Naive thymus-derived CD4-positive, alpha-beta T cell (primary cell): Measurements from ENCODE around the gene LIN37. TPM values are rescaled to one million over a fixed set of nuclear protein-coding genes. Genes with fewer than 3 reads are reported as not detected.

Experiments
- ATAC-seq: fragments of 150-1000 bp; cut with Tn5 transposase; 2 replicates; pipeline ENCODE4 v1.10.0; 2021; ENCODE audit warnings: mild to moderate bottlenecking, moderate library complexity
- CTCF ChIA-PET: fragments of 350-600 bp; sonication (Branson Sonifier 250); formaldehyde crosslinking; loops from one replicate; lab custom pipeline; 2021; ENCODE audit warnings: antibody characterized with exemption; lab: Charles Lee
- POLR2A ChIA-PET: fragments of 350-600 bp; sonication (Branson Sonifier 250); formaldehyde crosslinking; loops from one replicate; lab custom pipeline; 2021; ENCODE audit warnings: antibody characterized with exemption, inconsistent platforms; lab: Charles Lee
- DNase-seq, 9 donors: peaks; one replicate each; pipeline versions ENCODE4 v3.0.0 to v3.0.0-alpha.2; 2020 to 2022; ENCODE audit warnings: mixed read lengths in 1 of 9
- H3K27ac ChIP-seq: one replicate; pipeline ENCODE4 v1.7.0; 2013; ENCODE audit warnings: mild to moderate bottlenecking, low read depth, low read length, moderate library complexity
- H3K27me3 ChIP-seq, 2 donors: one replicate each; pipeline ENCODE4 v1.7.0; 2013; ENCODE audit warnings: low read length in 2 of 2, mild to moderate bottlenecking in 2 of 2, moderate library complexity in 2 of 2; ENCODE audit not compliant: control insufficient read depth in 2 of 2, insufficient read depth in 2 of 2
- H3K36me3 ChIP-seq, 3 experiments: 1 replicate in 2 of 3; 2 replicates in 1 of 3; pipeline ENCODE4 v1.7.0; 2013; ENCODE audit warnings: low read length in 3 of 3, mild to moderate bottlenecking in 3 of 3, moderate library complexity in 1 of 3; ENCODE audit not compliant: insufficient read depth in 3 of 3, control insufficient read depth in 2 of 3
- H3K4me1 ChIP-seq, 2 donors: one replicate each; pipeline ENCODE4 v1.7.0; 2013; ENCODE audit warnings: low read length in 2 of 2, mild to moderate bottlenecking in 2 of 2, moderate library complexity in 1 of 2; ENCODE audit not compliant: control insufficient read depth in 2 of 2, insufficient read depth in 2 of 2
- H3K4me3 ChIP-seq: 2 replicates; pipeline ENCODE4 v1.7.0; 2013; ENCODE audit warnings: mild to moderate bottlenecking, low read length
- H3K9me3 ChIP-seq, 3 experiments: 1 replicate in 2 of 3; 2 replicates in 1 of 3; pipeline ENCODE4 v1.7.0; 2013; ENCODE audit warnings: low read length in 3 of 3; ENCODE audit not compliant: control insufficient read depth in 2 of 3
- H3K27ac Mint-ChIP-seq, 9 donors: one replicate each; pipeline ENCODE4 v1.8.0; 2020 to 2022; ENCODE audit warnings: mixed read lengths in 9 of 9, mild to moderate bottlenecking in 8 of 9, moderate library complexity in 5 of 9, inconsistent platforms in 2 of 9
- H3K27me3 Mint-ChIP-seq, 5 donors: one replicate each; pipeline ENCODE4 v1.8.0; 2021 to 2022; ENCODE audit warnings: mixed read lengths in 5 of 5, mild to moderate bottlenecking in 1 of 5
- H3K36me3 Mint-ChIP-seq, 5 donors: one replicate each; pipeline ENCODE4 v1.8.0; 2020 to 2022; ENCODE audit warnings: mixed read lengths in 5 of 5, mild to moderate bottlenecking in 3 of 5, inconsistent platforms in 1 of 5
- H3K4me1 Mint-ChIP-seq, 7 donors: one replicate each; pipeline ENCODE4 v1.8.0; 2020 to 2022; ENCODE audit warnings: mixed read lengths in 7 of 7, mild to moderate bottlenecking in 3 of 7, inconsistent platforms in 1 of 7
- H3K4me3 Mint-ChIP-seq, 10 donors: one replicate each; pipeline ENCODE4 v1.8.0; 2020 to 2022; ENCODE audit warnings: mild to moderate bottlenecking in 10 of 10, mixed read lengths in 10 of 10, moderate library complexity in 6 of 10, inconsistent platforms in 2 of 10
- H3K9me3 Mint-ChIP-seq, 11 donors: one replicate each; pipeline ENCODE4 v1.8.0; 2020 to 2022; ENCODE audit warnings: mixed read lengths in 11 of 11, mild to moderate bottlenecking in 4 of 11, inconsistent platforms in 1 of 11, moderate library complexity in 1 of 11
- intact Hi-C, 2 donors: fragments of 100-400 bp; cut with micrococcal nuclease; formaldehyde crosslinking; loops; one replicate each; pipeline ENCODE4 v1.15.1; 2023
- polyA plus RNA-seq, 2 donors: library from polyadenylated mRNA; unstranded; fragments of 300-500 nt; fragmentation: Illumina TruSeq; gene quantifications; one replicate each; pipeline ENCODE4 v1.2.3, GENCODE V29; 2021
- total RNA-seq, 6 experiments: library from RNA in 5 of 6; stranded (reverse) in 5 of 6; gene quantifications; 1 replicate in 5 of 6; 2 replicates in 1 of 6; pipeline ENCODE4 v1.2.3 and lab custom pipeline; 2021 to 2026

The LIN37 gene
- total and polyA plus RNA-seq, 7 experiments from 2014 or later: 6.7 to 33.1 (median 18.9) TPM

DNA sequence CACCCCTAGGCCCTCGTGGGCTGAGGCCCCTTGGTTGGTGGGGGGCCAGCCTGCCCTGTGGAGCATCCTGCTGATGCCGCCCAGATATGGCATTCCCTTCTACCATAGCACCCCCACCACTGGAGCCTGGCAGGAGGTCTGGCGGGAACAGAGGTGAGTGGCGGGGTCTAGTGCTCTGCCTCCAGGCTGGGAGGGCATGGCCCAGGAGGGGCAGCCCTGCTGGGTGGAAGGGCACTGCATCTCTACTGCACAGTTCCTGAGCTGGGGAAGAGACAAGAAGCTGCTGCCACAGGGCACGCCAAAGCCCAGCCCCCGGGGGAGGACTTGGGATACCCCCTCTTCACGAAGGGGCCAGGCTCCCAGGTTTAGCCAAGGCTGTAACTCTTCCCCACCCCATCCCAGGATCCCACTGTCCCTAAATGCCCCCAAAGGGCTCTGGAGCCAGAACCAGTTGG, 33.0 kb upstream of the LIN37 start:
- H3K27me3 Mint-ChIP-seq: no peaks in the 10 kb centered on the region
- no peak overlapping the region for H3K4me3 ChIP-seq
- peaks cover 0 to 15% (median 3%) of the 10 kb centered on the region in 5 donors for H3K36me3 Mint-ChIP-seq
- H3K27ac ChIP-seq: no peak overlapping the region
- DNase-seq (no peak), ATAC-seq (no peak)
- POLR2A ChIA-PET: interaction anchor here (1.0 to 1.4 kb wide), 5 partner anchors 9 to 216 kb away, joined by 3 to 6 read pairs (median 3); partner anchors contain the start of gene IGFLR1
- no peaks in the 10 kb centered on the region for H3K9me3 Mint-ChIP-seq
- H3K4me3 Mint-ChIP-seq: peak overlapping the region in 8 of 10 donors; percentile 5 to 99 (median 94)
- peaks cover 40 to 69% (median 64%) of the 10 kb centered on the region in 7 donors for H3K4me1 Mint-ChIP-seq
- intact Hi-C loops: loop anchor here (5.0 kb wide), 2 partner anchors 88 to 297 kb away; partner anchors contain the start of genes ALKBH6 (in 1 of the 2) and RBM42 (in 1 of the 2)
- peak overlapping the region in 3 of 9 donors; percentile 92 to 98 (median 97) for H3K27ac Mint-ChIP-seq
- peaks cover 37 to 66% of the 10 kb centered on the region in 2 donors for H3K4me1 ChIP-seq
- H3K9me3 ChIP-seq: no peaks in the 10 kb centered on the region
- H3K27me3 ChIP-seq: no peaks in the 10 kb centered on the region
- H3K36me3 ChIP-seq: peaks cover 0 to 9% (median 0%) of the 10 kb centered on the region in 3 experiments
- CTCF ChIA-PET: interaction anchor here (0.9 to 3.2 kb wide), 5 partner anchors 13 to 216 kb away, joined by 3 to 11 read pairs (median 3); no protein-coding TSS in a partner anchor

DNA sequence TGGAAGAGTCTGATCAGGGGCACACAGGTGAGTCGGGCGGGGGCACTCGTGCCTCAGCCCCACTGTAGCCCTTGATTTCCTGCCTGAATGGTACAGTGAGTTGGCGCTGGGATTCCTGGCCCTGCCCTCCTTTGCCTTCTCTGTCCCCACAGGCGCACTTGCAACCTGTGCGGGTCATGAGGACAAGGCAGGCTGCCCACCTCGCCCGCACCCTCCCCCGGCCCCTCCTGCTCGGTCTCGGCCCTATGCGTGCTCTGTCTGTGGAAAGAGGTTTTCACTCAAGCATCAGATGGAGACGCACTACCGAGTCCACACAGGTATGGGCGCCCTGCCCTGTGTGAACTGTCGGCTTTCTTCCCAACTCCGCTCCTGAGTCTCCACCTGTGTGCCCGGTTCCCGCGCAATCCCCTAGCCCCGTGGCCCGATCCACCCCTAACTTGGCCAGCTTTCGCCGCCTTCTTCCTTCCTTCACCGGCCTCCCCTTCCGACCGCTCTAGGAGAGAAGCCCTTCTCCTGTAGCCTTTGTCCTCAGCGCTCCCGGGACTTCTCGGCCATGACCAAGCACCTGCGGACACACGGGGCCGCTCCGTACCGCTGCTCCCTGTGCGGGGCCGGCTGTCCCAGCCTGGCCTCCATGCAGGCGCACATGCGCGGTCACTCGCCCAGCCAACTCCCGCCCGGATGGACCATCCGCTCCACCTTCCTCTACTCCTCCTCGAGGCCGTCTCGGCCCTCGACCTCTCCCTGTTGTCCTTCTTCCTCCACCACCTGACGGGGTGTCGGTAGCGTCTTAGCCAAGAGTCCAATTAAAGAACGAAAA, 32.2 kb upstream of the LIN37 start:
- intact Hi-C loops: loop anchor here (2.0 to 5.0 kb wide), 4 partner anchors 89 to 363 kb away; partner anchors contain the start of genes ALKBH6 (in 1 of the 2) and RBM42 (in 1 of the 2)
- peak in 2 of 9 donors; percentile 19 to 29 for DNase-seq
- peaks cover 37 to 58% of the 10 kb centered on the region in 2 donors for H3K4me1 ChIP-seq

DNA sequence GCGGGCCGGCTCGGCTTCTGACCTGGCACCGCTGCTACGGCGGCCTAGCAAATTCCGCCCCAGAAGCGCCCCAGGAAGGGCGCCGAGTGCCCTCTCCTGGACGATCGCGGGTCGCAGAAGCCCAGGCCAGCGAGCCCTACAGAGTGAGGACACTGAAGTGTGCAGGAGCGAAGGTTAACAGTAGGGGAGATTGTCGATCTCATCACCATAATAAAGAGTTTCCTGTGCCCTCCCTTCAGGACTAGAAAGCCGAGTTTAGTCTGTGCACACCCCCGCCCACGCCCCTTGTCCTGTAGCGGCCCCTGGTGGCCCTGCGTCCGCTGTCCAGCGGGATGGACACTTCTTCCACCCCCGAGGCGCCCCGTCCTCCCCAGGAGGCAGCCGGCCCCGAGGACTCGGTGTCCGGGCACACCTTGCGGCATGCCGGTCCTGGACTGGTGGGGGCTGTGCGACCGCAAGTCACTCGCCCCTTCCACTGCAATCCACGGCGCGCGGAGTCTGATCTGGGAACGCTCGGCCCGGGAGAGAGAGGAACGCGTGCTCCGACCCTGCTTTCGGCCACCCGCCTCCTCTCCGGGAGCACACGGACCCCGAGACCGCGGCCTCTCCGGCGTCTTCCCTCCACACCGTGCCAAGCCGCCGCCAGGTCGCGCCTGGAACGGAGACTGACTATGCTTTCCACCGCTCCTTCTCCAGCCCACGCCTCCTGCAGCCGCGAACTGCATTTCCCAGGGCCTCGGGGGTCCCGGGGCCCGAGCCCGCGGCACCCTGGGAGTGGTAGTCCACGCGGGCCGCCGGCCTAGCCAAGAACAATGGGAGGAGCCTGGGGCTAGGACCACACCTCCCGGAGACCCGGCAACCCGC, 31.3 kb upstream of the LIN37 start:
- DNase-seq: peak; percentile 64 to 99 (median 98)
- Mint-ChIP-seq H3K36me3 (peaks cover 0 to 13% (median 3%) of the 10 kb centered on the region in 5 donors), H3K4me3 (peak overlapping the region; percentile 88 to 99 (median 96)), H3K27ac (peak overlapping the region; percentile 22 to 98 (median 92)), H3K4me1 (peaks cover 40 to 63% (median 57%) of the 10 kb centered on the region in 7 donors), H3K9me3 (no peaks in the 10 kb centered on the region), H3K27me3 (no peaks in the 10 kb centered on the region)
- Histone ChIP-seq H3K4me3 (peak overlapping the region; percentile 84), H3K36me3 (peaks cover 0 to 22% (median 0%) of the 10 kb centered on the region in 3 experiments), H3K9me3 (no peaks in the 10 kb centered on the region), H3K27ac (peak overlapping the region; percentile 80), H3K27me3 (no peaks in the 10 kb centered on the region), H3K4me1 (peaks cover 37 to 54% of the 10 kb centered on the region in 2 donors)
- ChIA-PET CTCF (no interaction called here), POLR2A (interaction anchor here (0.5 to 2.1 kb wide), 8 partner anchors 14 to 401 kb away, joined by 3 to 20 read pairs (median 4); partner anchors contain the start of genes IGFLR1, PSENEN and U2AF1L4)
- intact Hi-C loops: loop anchor here (1.0 to 5.0 kb wide), 23 partner anchors 15 to 398 kb away; partner anchors contain the start of genes COX6B1 (in 2 of the 2), PROSER3 (in 2 of the 2), PSENEN (in 2 of the 2) and THAP8 (in 2 of the 2)
- peak; percentile 92 for ATAC-seq

More for the DNA sequence above, 32.2 kb upstream of the LIN37 start:
- H3K36me3 Mint-ChIP-seq: peaks cover 0 to 15% (median 3%) of the 10 kb centered on the region in 5 donors
- ChIA-PET POLR2A (interaction anchor here (1.0 to 1.1 kb wide), 4 partner anchors 9 to 26 kb away, joined by 3 to 6 read pairs (median 4); partner anchors contain the start of gene IGFLR1), CTCF (interaction anchor here (0.6 to 3.2 kb wide), 3 partner anchors 14 to 446 kb away, joined by 3 to 11 read pairs (median 5); no protein-coding TSS in a partner anchor)
- peaks cover 40 to 66% (median 60%) of the 10 kb centered on the region in 7 donors for H3K4me1 Mint-ChIP-seq
- Histone ChIP-seq H3K36me3 (peaks cover 0 to 14% (median 0%) of the 10 kb centered on the region in 3 experiments), H3K4me3 (peak overlapping the region; percentile 84), H3K27ac (peak overlapping the region; percentile 80), H3K9me3 (no peaks in the 10 kb centered on the region), H3K27me3 (no peaks in the 10 kb centered on the region)
- no peaks in the 10 kb centered on the region for H3K9me3 Mint-ChIP-seq
- H3K27me3 Mint-ChIP-seq: no peaks in the 10 kb centered on the region
- no peak for ATAC-seq
- H3K27ac Mint-ChIP-seq: peak overlapping the region; percentile 22 to 98 (median 92)
- H3K4me3 Mint-ChIP-seq: peak overlapping the region; percentile 88 to 99 (median 96)

DNA sequence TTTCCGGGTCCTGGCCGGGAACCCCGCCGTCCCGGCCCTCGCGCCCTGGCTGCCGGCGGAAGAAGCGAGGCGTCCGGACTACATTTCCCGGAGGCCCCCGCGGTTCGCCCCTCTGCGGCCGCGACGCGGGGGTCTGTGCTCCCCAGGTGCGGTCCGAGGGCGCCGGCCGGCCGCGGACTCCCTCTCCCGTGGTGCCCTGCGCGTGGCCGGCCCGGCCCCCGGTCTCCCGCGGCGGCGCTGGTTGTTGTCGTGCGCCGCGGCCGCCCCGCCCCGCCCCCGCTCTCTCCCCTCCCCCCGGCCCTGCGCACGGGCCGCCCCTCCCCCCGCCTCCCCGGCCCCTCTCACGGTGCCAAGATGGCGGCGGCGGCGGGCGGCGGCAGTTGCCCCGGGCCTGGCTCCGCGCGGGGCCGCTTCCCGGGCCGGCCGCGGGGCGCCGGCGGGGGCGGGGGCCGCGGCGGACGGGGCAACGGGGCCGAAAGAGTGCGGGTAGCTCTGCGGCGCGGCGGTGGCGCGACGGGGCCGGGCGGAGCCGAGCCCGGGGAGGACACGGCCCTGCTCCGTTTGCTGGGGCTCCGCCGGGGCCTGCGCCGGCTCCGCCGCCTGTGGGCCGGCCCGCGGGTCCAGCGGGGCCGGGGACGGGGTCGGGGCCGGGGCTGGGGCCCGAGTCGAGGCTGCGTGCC, 30.6 kb upstream of the LIN37 start, which contains the start of gene KMT2B:
TSS of gene KMT2B (plus strand) at position 339 of the 680 bp plus-strand sequence. CDS start at position 355, 16 bp downstream.
- Histone ChIP-seq H3K36me3 (peaks cover 5 to 30% (median 6%) of the 10 kb centered on the region in 3 experiments), H3K4me1 (peaks cover 33 to 46% of the 10 kb centered on the region in 2 donors), H3K27ac (peak within 1 kb of the TSS; percentile 80), H3K9me3 (no peaks in the 10 kb centered on the region), H3K27me3 (no peaks in the 10 kb centered on the region), H3K4me3 (peak within 1 kb of the TSS; percentile 84)
- POLR2A ChIA-PET: interaction anchor here (0.5 to 2.1 kb wide), 11 partner anchors 15 to 400 kb away, joined by 3 to 20 read pairs (median 5); partner anchors contain the start of genes COX6B1, IGFLR1, LIN37 and PSENEN
- intact Hi-C loops: loop anchor here (1.0 to 5.0 kb wide), 23 partner anchors 16 to 397 kb away; partner anchors contain the start of genes COX6B1 (in 2 of the 2), PROSER3 (in 2 of the 2), PSENEN (in 2 of the 2) and THAP8 (in 2 of the 2)
- H3K27me3 Mint-ChIP-seq: no peaks in the 10 kb centered on the region
- peaks cover 0 to 18% (median 4%) of the 10 kb centered on the region in 5 donors for H3K36me3 Mint-ChIP-seq
- peak within 1 kb of the TSS; percentile 89 to 99 (median 96) for H3K4me3 Mint-ChIP-seq
- DNase-seq: peak in 2 of 9 donors; percentile 90 to 95
- peaks cover 39 to 67% (median 52%) of the 10 kb centered on the region in 7 donors for H3K4me1 Mint-ChIP-seq
- peak; percentile 66 for ATAC-seq
- no peaks in the 10 kb centered on the region for H3K9me3 Mint-ChIP-seq
- CTCF ChIA-PET: interaction anchor here (1.0 kb wide), 1 partner anchor 16 kb away, joined by 3 read pairs; no protein-coding TSS in a partner anchor
- peak within 1 kb of the TSS; percentile 78 to 98 (median 92) for H3K27ac Mint-ChIP-seq
